Raji (cell line): ENCODE measurements around the gene ITGA5.

Experiments
- POLR2A ChIP-seq: IDR thresholded peaks from 2 replicates; pipeline ENCODE4 v1.6.1; 2011; ENCODE audit warnings: low read depth, low read length, control low read depth; ENCODE audit not compliant: insufficient read depth

The ITGA5 gene

DNA sequence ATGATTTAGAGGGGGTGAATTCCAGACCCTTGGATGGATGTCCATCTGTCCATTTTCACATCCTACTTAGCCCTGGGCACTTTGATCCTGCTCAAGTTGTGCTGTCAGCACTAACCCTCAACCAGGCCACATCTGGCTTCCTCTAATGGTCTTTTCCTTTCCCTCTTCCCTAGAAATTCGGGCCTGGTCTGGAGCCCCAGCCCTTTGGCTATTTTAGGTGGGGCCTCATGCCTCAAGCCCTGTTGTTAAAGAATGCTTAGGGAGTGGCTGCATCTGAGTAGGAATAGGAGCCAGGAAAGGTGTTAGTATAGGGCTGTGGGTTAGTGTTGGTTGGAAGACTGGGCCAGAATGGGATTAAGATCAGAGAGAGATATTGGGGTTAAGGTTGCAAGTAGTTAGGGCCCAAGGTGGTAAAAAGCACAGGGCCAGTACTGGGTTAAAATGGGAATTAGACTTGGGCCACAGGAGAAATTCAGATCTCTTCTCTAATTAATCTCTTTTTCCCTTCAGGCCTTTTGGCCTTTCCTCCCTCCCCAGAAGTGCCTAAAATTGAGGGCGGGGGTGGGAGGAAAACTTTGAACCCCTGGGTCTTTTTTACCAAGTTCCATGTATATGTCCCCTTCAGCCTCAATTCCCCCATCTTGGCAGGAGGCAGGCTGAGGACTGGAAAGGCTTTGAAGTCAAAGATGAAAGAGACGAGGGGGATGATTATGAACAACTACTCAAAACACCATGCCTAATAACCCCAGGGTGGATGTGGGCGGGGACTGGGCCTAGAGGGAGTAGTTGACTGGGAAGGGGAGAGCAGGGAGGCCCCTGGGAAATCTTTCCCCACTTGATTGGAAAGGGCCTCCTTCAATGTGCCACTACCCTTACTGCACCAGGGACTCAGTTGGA, 30.6 kb downstream of the ITGA5 start:
- TF ChIP-seq POLR2A, result no peak

DNA sequence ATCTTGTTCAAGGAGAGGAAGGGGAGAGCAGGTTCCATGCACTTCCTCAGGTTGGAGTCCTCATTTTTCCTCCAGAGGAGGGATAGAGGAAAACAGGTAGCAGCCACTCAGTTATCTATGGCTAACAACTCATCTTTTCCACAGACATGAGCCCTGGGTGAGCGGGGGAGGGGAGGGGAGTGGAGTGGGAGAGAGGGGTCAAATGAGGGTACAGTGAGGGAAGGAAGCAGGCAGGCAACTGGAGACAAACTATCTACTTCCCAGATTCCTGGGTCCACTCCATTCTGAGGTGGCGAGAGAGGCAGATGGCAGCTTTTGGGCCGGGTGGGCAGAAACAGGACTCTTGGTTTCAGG, 32.0 kb downstream of the ITGA5 start:
- TF ChIP-seq POLR2A, result no peak

DNA sequence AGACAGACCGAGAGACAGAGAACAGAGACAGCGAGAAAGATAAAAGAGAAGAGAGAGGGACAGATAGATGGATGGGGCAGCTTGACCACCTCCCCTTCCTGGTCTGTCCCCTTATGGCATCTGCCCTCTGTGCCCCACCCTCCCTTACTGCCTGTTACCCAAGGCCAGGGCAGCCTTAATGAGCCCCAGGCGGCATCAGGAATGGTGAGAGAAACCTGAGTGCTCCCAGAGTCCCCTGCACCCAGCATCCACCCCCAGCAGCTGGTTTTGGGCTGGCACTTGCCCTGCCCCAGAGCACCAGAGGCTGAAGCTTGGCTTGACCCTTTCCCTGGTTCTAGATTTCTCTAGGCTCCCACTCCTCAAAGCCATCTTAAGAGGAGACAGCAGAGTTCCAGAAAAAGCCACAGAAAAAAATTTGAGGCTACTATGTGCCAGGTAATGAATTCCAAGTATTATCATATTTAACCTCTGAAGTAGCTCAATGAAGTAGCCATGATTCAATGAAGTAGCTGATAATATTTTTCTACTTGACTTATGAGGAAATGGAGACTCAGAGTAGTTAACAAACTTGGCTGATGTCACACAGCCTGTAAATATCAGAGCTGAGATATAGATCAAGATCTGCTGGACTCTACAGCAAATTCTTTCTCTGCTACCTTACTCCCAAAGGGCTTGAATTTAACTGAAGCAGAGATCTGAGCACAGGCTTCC, 32.5 kb downstream of the ITGA5 start:
- no peak for TF ChIP-seq POLR2A

DNA sequence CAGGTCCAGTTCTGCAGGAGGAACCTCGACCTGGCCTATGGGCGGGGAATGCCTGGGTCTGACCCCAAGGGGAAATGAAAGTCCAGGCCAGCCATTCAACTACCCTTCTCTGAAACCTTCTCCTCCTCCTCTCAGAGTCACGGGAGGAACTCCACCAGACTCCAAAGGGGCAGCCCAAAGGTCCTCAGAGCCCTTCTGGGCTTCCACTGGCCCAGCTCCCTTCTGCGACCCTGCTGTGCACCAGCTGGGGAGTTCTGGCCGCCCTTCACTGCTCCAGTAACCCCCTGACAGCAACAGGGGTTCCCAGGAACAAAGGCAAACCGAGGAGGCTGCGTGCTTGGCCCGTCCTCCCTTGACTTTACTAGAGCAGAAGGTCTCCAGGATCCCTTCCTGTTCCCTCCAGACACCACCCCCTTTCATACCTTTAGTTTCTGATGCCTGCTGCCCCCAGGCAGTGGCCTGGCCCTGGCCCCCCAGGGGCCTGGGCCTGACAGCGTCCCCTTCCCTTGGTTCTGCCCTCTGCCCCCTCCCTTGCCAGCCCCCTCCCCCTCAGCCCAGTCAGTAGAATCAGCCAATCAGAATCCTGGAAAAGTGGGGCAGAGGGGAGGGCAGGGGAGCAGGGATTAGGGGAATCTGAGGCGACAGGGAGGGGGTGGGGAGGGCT, 33.7 kb downstream of the ITGA5 start:
- no peak for TF ChIP-seq POLR2A

DNA sequence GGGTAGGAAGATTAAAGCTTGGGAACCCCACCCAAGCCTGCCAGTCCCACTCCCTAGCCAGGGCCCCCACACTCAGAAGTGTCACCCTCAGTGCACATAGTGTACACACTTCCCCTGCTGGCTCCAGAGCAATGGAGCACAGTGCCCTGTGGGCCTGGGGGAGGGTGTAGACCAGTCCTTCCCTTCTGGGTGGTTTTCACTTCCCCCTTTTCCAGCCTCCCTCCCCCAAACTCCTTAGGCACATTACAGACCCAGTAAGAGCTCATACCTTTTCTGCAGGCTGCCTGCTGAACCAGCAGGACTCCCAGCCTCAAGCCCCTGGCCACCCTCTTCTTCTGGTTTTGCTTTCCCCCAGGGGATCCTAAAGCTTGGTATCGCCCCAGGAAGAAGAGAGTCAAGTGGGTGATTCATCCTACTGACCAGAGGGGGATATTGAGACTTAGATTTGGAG, 34.5 kb downstream of the ITGA5 start, which contains the start of gene ZNF385A:
TSS of gene ZNF385A (minus strand) at position 143 of the 451 bp plus-strand sequence. CDS start 219 bp downstream, outside the sequence.
- no peak for TF ChIP-seq POLR2A

DNA sequence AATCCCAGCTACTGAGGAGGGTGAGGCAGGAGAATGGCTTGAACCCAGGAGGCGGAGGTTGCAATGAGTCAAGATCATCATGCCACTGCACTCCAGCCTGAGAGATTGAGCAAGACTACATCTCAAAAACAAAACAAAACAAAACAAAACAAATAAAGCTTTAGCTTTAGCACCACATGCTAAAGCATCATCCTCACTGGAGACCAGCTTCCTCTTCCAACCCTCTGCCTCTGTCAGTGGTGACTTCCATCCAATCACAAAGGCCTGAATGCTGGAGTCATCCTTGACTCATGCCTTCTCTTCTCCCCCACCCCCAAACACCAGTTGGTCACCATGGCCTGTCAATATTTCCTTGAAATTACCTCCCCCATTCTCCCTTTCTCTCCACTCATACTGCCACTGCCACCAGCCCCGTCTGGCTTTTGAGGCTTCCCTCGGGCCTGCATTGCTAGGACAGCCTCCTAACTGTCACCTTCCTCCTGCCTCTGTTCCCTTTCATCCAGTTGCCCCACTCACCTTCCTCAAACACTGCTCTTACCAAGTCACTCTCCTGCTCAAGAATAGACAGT, 35.9 kb downstream of the ITGA5 start:
- TF ChIP-seq POLR2A, result no peak

DNA sequence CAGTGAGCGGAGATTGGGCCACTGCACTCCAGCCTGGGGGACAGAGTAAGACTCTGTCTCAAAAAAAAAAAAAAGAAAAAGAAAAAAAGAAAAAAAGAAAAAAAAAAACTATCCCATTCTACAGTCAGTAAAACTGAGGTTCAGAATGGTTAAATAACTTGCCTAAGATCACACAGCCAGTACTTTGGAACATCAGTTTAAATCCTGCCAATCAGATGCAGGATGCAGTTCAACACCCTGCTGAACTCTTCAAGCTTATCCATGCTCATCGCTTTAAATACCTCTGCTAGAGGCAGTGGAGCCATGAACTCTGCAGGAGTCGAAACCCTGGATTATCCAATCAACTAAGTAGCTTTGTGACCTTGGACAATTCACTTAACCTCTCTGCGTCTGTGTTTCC, 37.9 kb downstream of the ITGA5 start:
- no peak for TF ChIP-seq POLR2A

DNA sequence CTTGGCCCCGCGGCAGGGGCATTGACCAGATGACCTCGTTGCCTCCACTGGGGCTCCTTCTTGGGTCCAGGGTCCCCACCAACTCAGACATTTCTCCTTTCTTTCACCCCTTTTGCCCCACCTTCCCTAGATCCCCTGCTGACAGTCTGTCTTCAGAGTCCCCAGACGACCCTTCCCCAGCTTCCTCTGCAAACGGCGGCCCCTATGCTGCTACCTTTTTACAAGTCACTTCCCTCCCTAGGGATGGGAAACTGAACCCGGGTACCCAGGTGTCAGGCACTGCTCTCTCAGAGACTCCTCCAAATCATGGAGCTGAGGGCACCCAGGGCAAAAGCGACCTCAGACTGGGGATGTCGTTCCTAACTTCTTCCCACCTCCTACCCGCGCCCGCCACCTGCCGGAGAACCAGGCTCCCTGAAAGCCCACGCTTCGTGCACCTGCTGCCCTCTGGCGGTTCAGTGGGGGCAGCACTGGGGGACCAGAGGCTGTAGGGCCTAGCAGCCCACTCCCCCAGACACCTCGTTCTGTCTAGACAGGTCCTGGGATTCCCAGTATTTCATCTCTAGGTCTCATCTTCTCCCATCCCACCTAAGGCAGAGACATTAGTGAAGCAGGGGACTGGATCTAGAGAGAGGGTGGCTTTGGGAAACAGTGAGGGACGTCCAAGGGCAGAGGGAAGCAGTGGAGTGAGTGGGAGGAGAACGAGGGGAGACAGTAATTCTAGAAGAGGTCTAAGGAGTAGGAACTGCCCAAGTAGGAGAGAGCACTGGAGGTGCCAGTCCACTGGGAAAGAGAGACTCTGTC, 39.5 kb downstream of the ITGA5 start:
- TF ChIP-seq POLR2A, result no peak

DNA sequence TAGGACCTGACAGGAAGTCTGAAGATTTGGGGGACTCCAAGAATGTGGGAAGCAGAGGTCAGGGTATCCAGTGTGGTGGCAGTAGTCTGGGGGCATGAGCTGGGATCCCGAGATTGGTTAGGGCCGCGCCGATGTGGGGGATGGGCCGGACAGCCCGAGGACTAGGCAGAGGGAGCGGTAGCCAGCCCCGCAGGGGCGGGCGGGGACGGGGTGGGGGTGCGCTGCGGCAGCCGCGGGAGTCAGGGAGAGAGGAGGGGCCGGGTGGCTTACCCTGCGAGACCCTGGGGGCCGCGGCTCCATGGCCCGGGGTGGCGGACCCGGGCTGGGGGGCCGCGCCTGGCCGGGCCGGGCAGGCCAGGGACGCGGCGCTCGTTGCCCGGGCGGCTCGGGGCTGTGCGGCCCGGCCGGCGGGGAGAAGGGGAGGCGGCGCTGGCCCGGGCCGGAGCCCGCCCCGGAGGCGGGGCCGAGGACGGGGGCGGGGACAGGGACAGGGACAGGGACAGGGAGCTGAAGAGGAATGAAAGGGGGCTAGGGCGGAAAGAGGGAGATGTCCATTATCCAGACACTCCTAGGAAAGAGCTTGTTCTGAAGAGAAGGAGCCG, 40.2 kb downstream of the ITGA5 start:
- no peak for TF ChIP-seq POLR2A

DNA sequence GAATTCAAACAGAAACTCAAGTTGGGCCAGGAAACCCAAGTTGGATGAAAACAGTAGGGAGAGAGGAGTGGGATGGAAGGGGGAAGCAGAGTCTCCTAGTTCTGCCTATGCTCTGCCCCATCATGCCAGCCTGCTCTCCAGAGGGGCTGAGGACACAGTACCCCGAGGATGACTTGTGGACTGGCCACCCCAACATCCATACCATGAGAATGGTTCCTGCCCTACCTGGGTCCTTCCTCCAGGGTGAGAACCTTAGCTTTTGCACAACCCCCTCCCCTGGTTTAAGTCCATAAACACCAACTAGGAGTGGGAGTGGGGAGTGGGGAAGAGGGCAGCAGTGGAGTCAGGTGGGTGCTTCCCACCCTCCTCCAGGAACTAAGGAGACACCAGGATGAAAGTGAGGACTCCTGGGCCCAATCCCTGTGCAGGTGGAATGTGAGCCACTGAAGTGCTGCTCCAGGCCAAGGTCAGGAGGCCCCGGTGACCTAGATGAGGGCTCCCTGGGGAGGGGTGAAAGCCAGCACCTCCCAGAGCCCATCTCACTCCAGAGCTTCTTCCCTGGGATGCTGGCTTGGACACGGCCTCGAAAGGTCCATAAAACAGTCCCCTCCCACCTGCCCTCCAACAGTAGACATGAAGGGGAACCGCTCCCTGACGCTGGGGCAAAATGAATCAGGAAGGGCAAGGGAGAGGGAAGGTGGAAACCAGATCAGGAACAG, 41.1 kb downstream of the ITGA5 start:
- TF ChIP-seq POLR2A, result no peak

DNA sequence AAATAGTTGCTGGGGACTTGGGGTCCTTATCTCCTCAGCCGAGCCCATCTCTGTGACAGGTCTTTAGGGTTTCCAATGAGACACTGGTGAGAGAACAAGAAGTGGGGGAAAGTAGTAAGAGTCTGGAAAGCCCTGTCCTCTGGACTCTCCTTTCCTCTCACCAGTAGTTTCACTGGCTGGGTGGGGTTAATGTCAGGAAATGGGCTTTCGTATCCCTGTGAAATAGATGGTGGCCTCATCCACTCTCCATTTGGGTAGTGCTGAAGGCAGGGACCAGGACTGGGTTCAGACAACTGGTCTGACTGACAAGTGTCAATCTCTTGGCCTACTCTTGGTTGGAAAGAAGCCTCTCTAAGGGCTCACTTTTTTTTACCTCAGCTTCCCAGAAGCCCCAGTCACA, 42.1 kb downstream of the ITGA5 start:
- no peak for TF ChIP-seq POLR2A

DNA sequence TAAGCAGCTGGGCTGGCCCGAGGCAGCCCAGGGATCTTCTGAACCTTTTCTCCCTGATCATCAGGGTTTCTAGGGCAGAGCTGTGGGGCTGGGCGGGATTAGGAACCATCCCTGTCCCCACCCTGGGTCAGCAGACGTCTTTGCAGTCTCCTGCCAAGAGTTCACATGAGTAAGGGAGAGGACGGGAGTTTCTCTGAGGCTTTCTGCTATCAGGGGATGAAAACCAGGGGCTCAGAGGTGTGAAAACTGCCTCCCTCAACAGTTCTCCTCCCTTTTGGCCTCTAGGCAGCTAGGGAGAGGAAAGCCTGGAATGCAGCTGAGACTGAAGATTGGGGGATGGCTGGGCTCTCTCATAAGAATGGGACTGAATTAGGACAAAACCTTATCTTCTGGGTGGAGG, 42.5 kb downstream of the ITGA5 start:
- TF ChIP-seq POLR2A, result no peak

DNA sequence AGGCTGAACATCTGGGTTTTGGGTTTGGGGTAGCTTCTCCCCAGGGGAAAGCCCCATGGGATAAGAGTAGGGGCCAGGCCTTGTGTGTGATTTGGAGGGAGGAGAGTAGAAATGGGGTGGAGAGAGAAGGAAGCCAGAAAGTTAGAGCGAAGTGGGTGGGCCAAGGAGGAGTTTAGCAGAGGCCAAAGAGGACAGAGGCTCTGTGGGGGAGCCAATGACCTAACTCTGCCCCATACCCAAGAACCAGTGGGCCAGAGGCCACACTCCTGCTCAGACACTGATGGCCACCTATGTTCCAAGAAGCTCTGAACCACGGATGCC, 43.8 kb downstream of the ITGA5 start:
- TF ChIP-seq POLR2A, result no peak
